OCI-LY7 (cell line): ENCODE measurements around the gene BRSK2.

Experiments
- EZH2phosphoT487 ChIP-seq: fragments of 200-600 bp; sonication (generic); IDR thresholded peaks from 2 replicates; pipeline ENCODE4 v1.6.1; 2018; ENCODE audit warnings: low read depth, borderline replicate concordance, mild to moderate bottlenecking, mixed run types, antibody characterized with exemption, low read length, moderate library complexity, mixed read lengths
- TF ChIP-seq, protein P1 (sequence below): fragments of 200-600 bp; sonication (generic); conservative IDR thresholded peaks from 2 replicates; pipeline ENCODE4 v1.5.1; 2014; ENCODE audit warnings: mild to moderate bottlenecking, antibody characterized with exemption, low read length, moderate library complexity, mixed read lengths

GRCh38 chr11:1460986-1461825 is 71.5 kb downstream of the BRSK2 start:
- TF ChIP-seq, protein P1, sequence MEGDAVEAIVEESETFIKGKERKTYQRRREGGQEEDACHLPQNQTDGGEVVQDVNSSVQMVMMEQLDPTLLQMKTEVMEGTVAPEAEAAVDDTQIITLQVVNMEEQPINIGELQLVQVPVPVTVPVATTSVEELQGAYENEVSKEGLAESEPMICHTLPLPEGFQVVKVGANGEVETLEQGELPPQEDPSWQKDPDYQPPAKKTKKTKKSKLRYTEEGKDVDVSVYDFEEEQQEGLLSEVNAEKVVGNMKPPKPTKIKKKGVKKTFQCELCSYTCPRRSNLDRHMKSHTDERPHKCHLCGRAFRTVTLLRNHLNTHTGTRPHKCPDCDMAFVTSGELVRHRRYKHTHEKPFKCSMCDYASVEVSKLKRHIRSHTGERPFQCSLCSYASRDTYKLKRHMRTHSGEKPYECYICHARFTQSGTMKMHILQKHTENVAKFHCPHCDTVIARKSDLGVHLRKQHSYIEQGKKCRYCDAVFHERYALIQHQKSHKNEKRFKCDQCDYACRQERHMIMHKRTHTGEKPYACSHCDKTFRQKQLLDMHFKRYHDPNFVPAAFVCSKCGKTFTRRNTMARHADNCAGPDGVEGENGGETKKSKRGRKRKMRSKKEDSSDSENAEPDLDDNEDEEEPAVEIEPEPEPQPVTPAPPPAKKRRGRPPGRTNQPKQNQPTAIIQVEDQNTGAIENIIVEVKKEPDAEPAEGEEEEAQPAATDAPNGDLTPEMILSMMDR: no peak
- TF ChIP-seq EZH2phosphoT487: no peak
